SK-N-SH (cell line): ENCODE results near the gene GALE. TPM values are rescaled to one million over a fixed set of nuclear protein-coding genes. Genes with fewer than 3 reads are reported as not detected.
A peak's percentile ranks its signal among the peaks of the same experiment; 100 is the strongest.
"Not testable (repeated sequence)": the region's sequence is repeated elsewhere in the genome, so short reads cannot be mapped to it uniquely, and the experiment has no call there.

Source experiments
- CTCF ChIA-PET: fragments of 300-600, 350-600 bp; formaldehyde crosslinking; extraction: SDS; loops from one replicate; lab custom pipeline; 2021; lab: Yijun Ruan, JAX
- POLR2A ChIA-PET: fragments of 350-600 bp; sonication (Branson Sonifier 250); formaldehyde crosslinking; extraction: SDS; loops from one replicate; lab custom pipeline; 2020; ENCODE audit warnings: antibody characterized with exemption, inconsistent platforms; lab: Yijun Ruan, JAX
- DNase-seq: peaks from one replicate; pipeline ENCODE4 v3.0.0; 2012
- H2AFZ ChIP-seq: fragments of 200-600 bp; sonication (generic); 2 replicates; pipeline ENCODE4 v1.8.1; 2016; ENCODE audit warnings: antibody characterized with exemption, mild to moderate bottlenecking, low read depth
- H3F3A ChIP-seq: fragments of 200-600 bp; sonication (generic); replicated peaks from 2 replicates; pipeline ENCODE3; 2016; ENCODE audit warnings: antibody characterized with exemption, mild to moderate bottlenecking; ENCODE audit not compliant: insufficient read depth
- H3K27ac ChIP-seq, 2 experiments: fragments of 200-500 bp in 1 of 2; fragments of 200-600 bp in 1 of 2; sonication (Bioruptor generic) in 1 of 2; sonication (generic), shearing (Covaris generic) in 1 of 2; 2 replicates each; pipeline versions ENCODE4 v1.5.1 to v1.6.1; 2014 to 2016; ENCODE audit warnings: low read depth in 2 of 2, inconsistent platforms in 1 of 2, low read length in 1 of 2, mild to moderate bottlenecking in 1 of 2, mixed read lengths in 1 of 2
- H3K27me3 ChIP-seq: fragments of 200-600 bp; sonication (generic), shearing (Covaris generic); 2 replicates; pipeline ENCODE4 v1.6.1; 2016; ENCODE audit warnings: mixed run types; ENCODE audit not compliant: insufficient read depth
- H3K36me3 ChIP-seq, 2 experiments: fragments of 200-500 bp in 1 of 2; fragments of 200-600 bp in 1 of 2; sonication (Bioruptor generic) in 1 of 2; sonication (generic) in 1 of 2; replicated peaks in 1 of 2; 2 replicates each; pipeline versions ENCODE3 to v1.5.1; 2014 to 2016; ENCODE audit warnings: low read length in 1 of 2, mild to moderate bottlenecking in 1 of 2; ENCODE audit not compliant: insufficient read depth in 2 of 2, control insufficient read depth in 1 of 2
- H3K4me1 ChIP-seq, 2 experiments: fragments of 200-500 bp in 1 of 2; fragments of 200-600 bp in 1 of 2; sonication (Bioruptor generic) in 1 of 2; sonication (generic), shearing (Covaris generic) in 1 of 2; 2 replicates each; pipeline versions ENCODE4 v1.5.1 to v1.6.1; 2014 to 2016; ENCODE audit warnings: low read depth in 1 of 2, low read length in 1 of 2, mixed run types in 1 of 2; ENCODE audit not compliant: insufficient read depth in 2 of 2, control insufficient read depth in 1 of 2
- H3K4me2 ChIP-seq: fragments of 200-600 bp; sonication (generic), shearing (Covaris generic); 2 replicates; pipeline ENCODE4 v1.6.1; 2017; ENCODE audit warnings: mixed run types
- H3K4me3 ChIP-seq, 2 experiments: fragments of 200-500 bp in 1 of 2; fragments of 200-600 bp in 1 of 2; sonication (Bioruptor generic) in 1 of 2; sonication (generic), shearing (Covaris generic) in 1 of 2; 2 replicates each; pipeline versions ENCODE4 v1.5.1 to v1.8.1; 2014 to 2016; ENCODE audit warnings: low read depth in 2 of 2, inconsistent platforms in 1 of 2, low read length in 1 of 2, mild to moderate bottlenecking in 1 of 2, mixed read lengths in 1 of 2, moderate library complexity in 1 of 2
- H3K79me2 ChIP-seq: fragments of 200-600 bp; sonication (generic); 2 replicates; pipeline ENCODE4 v1.8.1; 2017; ENCODE audit warnings: mild to moderate bottlenecking; ENCODE audit not compliant: insufficient read depth
- H3K9ac ChIP-seq: fragments of 200-600 bp; sonication (generic); 2 replicates; pipeline ENCODE4 v1.6.1; 2017; ENCODE audit warnings: mixed run types
- H3K9me2 ChIP-seq: fragments of 200-600 bp; sonication (generic); 2 replicates; pipeline ENCODE4 v1.6.1; 2017; ENCODE audit warnings: mixed run types
- H3K9me3 ChIP-seq: fragments of 200-600 bp; sonication (generic); 2 replicates; pipeline ENCODE4 v1.6.1; 2017; ENCODE audit warnings: mixed run types, mild to moderate bottlenecking, moderate library complexity
- H4K20me1 ChIP-seq: fragments of 200-600 bp; sonication (generic); 2 replicates; pipeline ENCODE4 v1.6.1; 2017; ENCODE audit warnings: mild to moderate bottlenecking, mixed run types; ENCODE audit not compliant: insufficient read depth
- EP300 ChIP-seq, 2 experiments: IDR thresholded peaks; 2 replicates each; pipeline versions ENCODE4 v1.4.0 to v1.6.1; 2012; ENCODE audit warnings: borderline replicate concordance in 1 of 2, low read depth in 1 of 2, low read length in 1 of 2
- GATA2 ChIP-seq: sonication (generic); formaldehyde crosslinking; IDR thresholded peaks from 2 replicates; pipeline ENCODE4 v1.5.0; 2020; ENCODE audit warnings: mild to moderate bottlenecking, missing genetic modification reagents
- PBX3 ChIP-seq: IDR thresholded peaks from 2 replicates; pipeline ENCODE4; 2012
- REST ChIP-seq: IDR thresholded peaks from 2 replicates; pipeline ENCODE4 v1.6.1; 2012; ENCODE audit warnings: mild to moderate bottlenecking, low read depth, low read length, moderate library complexity
- TAF1 ChIP-seq: IDR thresholded peaks from 2 replicates; pipeline ENCODE4 v1.6.1; 2012; ENCODE audit warnings: low read depth, mild to moderate bottlenecking, low read length, moderate library complexity, borderline replicate concordance
- WGBS: methylation state at CpG from one replicate; pipeline ENCODE4 v1.1.6; 2017; ENCODE audit warnings: low lambda C conversion rate; 5-methylcytosine and 5-hydroxymethylcytosine counted together
- polyA plus RNA-seq, 3 experiments: library from polyadenylated mRNA; depleted of rRNA; stranded (reverse); fragments of >200 nt; gene quantifications; 2 replicates each; pipeline ENCODE4 v1.2.3, GENCODE V29; 2012

Gene GALE
- polyA plus RNA-seq, 1 of the 3 experiments (the other 2 are of a cell fraction), result 71.7 TPM

- no peaks in the 10 kb centered on the region for H3K9me3 ChIP-seq
- ChIA-PET CTCF (interaction anchor here (1.0 to 4.3 kb wide), 2 partner anchors 26 to 113 kb away, joined by 3 to 26 read pairs; no protein-coding TSS in a partner anchor), POLR2A (no interaction called here)
- H4K20me1 ChIP-seq, result no peaks in the 10 kb centered on the region
- no peak overlapping the region for H2AFZ ChIP-seq
- WGBS, result 95% methylated on average over 5 of the region's 5 CpGs
- H3K27ac ChIP-seq, result no peak overlapping the region
- no peak overlapping the region for H3K9ac ChIP-seq
- peaks cover 15% of the 10 kb centered on the region for H3F3A ChIP-seq
- H3K27me3 ChIP-seq, result no peaks in the 10 kb centered on the region
- no peak for DNase-seq
- no peaks in the 10 kb centered on the region for H3K9me2 ChIP-seq
- no peaks in the 10 kb centered on the region for H3K79me2 ChIP-seq
- TF ChIP-seq REST, result no peak
- no peak for TF ChIP-seq EP300 (IDR thresholded peaks at IDR 0.05; ENCODE audit: borderline replicate concordance in 1 of 2, low read depth in 1 of 2, low read length in 1 of 2)
- TF ChIP-seq TAF1, result no peak
- no peak for TF ChIP-seq PBX3
- TF ChIP-seq, all 33 proteins: peak for 0
- no peak overlapping the region for H3K4me2 ChIP-seq
- H3K36me3 ChIP-seq, result peaks cover 0 to 3% of the 10 kb centered on the region in 2 experiments
- H3K4me1 ChIP-seq, result peaks cover 5 to 29% of the 10 kb centered on the region in 2 experiments; a peak in 1 of 4 replicates
- H3K4me3 ChIP-seq, result no peak overlapping the region
Measured at GRCh38 chr1:23803674-23804073, 3.1 kb upstream of the GALE start.

GRCh38 chr1:23802809-23803342 is 2.3 kb upstream of the GALE start:
- ChIA-PET CTCF (interaction anchor here (1.0 to 5.7 kb wide), 5 partner anchors 7 to 114 kb away, joined by 3 to 47 read pairs (median 6); no protein-coding TSS in a partner anchor), POLR2A (interaction anchor here (0.9 to 4.1 kb wide), 4 partner anchors 11 to 156 kb away, joined by 4 to 17 read pairs (median 5); partner anchors contain the start of genes HMGCL, LYPLA2, PNRC2 and RPL11)
- not testable (repeated sequence) for H3K4me2 ChIP-seq, DNase-seq, H3K9me3 ChIP-seq, H3K4me3 ChIP-seq, H3K27me3 ChIP-seq, H4K20me1 ChIP-seq, H2AFZ ChIP-seq, H3K9me2 ChIP-seq, H3K79me2 ChIP-seq, H3K9ac ChIP-seq, H3K36me3 ChIP-seq
- Histone ChIP-seq H3F3A (peaks cover 15% of the 10 kb centered on the region), H3K27ac (peak overlapping the region in 1 of 2 experiments; percentile 89; a peak in 1 of 4 replicates), H3K4me1 (peaks cover 5 to 30% of the 10 kb centered on the region in 2 experiments; a peak in 1 of 4 replicates)
- TF ChIP-seq GATA2 (CRISPR knock-in tag), result peak; percentile 46; the same call in 1 of the 2 replicates
- 96% methylated on average over 7 of the region's 7 CpGs for WGBS
